ENCODE results near the gene MYF5.

GRCh38 chr12:80676856-80677255 is 39.9 kb upstream of the MYF5 start:
- TF ChIP-seq CTCF (IDR thresholded peaks at IDR 0.05; ENCODE audit: low read length) (no peak), EZH2 (IDR thresholded peaks at IDR 0.05; ENCODE audit: borderline replicate concordance, low read length) (no peak)
